Esophagus squamous epithelium (tissue), 5 donors: Measurements from ENCODE around the gene TAOK3. TPM values are rescaled to one million over a fixed set of nuclear protein-coding genes. Genes with fewer than 3 reads are reported as not detected.

ENCODE experiments used
- DNase-seq: peaks from one replicate; lab custom pipeline; 2025; lab: John Stamatoyannopoulos, UW
- H3K27ac ChIP-seq, 4 donors: fragments of 200-600 bp; sonication (generic); one replicate each; pipeline ENCODE4 v1.5.1; 2016 to 2019; ENCODE audit warnings: mild to moderate bottlenecking in 1 of 4
- H3K27me3 ChIP-seq, 4 donors: fragments of 200-600 bp; sonication (generic); 1 replicate in 3 of 4; 2 replicates in 1 of 4; pipeline versions ENCODE4 v1.5.1 to v1.6.0; 2017 to 2021; ENCODE audit warnings: antibody characterized with exemption in 1 of 4
- H3K36me3 ChIP-seq, 3 donors: fragments of 200-600 bp; sonication (generic); one replicate each; pipeline ENCODE4 v1.5.1; 2016 to 2019
- H3K4me1 ChIP-seq, 3 donors: fragments of 200-600 bp; sonication (generic); one replicate each; pipeline ENCODE4 v1.5.1; 2017 to 2019
- H3K4me3 ChIP-seq, 4 donors: fragments of 200-600 bp; sonication (generic); 1 replicate in 3 of 4; 2 replicates in 1 of 4; pipeline ENCODE4 v1.5.1; 2016 to 2019; ENCODE audit warnings: mild to moderate bottlenecking in 2 of 4, moderate library complexity in 1 of 4
- H3K9me3 ChIP-seq, 3 donors: fragments of 200-600 bp; sonication (generic); one replicate each; pipeline ENCODE4 v1.5.1; 2016 to 2019
- POLR2A ChIP-seq, 4 donors: fragments of 450-650 bp; IDR thresholded peaks; one replicate each; pipeline ENCODE4 v1.6.1; 2017; ENCODE audit warnings: antibody characterized with exemption in 4 of 4, mild to moderate bottlenecking in 4 of 4, moderate library complexity in 3 of 4
- WGBS, 2 donors: methylation state at CpG; one replicate each; pipeline ENCODE4 v1.1.5; 2018; 5-methylcytosine and 5-hydroxymethylcytosine counted together
- intact Hi-C: fragments of 100-400 bp; cut with DNase I; formaldehyde crosslinking; loops from one replicate; pipeline ENCODE4 v1.15.0; 2022
- total RNA-seq, 4 donors: library from RNA; depleted of rRNA; stranded (reverse); fragments of >200 nt; gene quantifications; one replicate each; pipeline ENCODE4 v1.1.0, GENCODE V29; 2016
- TF ChIP-seq, protein P1 (sequence below), 6 experiments: fragments of 450-650 bp in 4 of 6; fragments of 200-600 bp in 2 of 6; sonication (generic) in 2 of 6; IDR thresholded peaks; one replicate each; pipeline ENCODE4 v1.5.1; 2016 to 2019; ENCODE audit warnings: antibody characterized with exemption in 6 of 6, mild to moderate bottlenecking in 4 of 6, moderate library complexity in 4 of 6
- donor health status: DM: yes; HTN: yes; CAD: no.

Gene TAOK3
- total RNA-seq, 4 donors from 2014 or later, result 13.7 to 27.7 (median 21.1) TPM

DNA sequence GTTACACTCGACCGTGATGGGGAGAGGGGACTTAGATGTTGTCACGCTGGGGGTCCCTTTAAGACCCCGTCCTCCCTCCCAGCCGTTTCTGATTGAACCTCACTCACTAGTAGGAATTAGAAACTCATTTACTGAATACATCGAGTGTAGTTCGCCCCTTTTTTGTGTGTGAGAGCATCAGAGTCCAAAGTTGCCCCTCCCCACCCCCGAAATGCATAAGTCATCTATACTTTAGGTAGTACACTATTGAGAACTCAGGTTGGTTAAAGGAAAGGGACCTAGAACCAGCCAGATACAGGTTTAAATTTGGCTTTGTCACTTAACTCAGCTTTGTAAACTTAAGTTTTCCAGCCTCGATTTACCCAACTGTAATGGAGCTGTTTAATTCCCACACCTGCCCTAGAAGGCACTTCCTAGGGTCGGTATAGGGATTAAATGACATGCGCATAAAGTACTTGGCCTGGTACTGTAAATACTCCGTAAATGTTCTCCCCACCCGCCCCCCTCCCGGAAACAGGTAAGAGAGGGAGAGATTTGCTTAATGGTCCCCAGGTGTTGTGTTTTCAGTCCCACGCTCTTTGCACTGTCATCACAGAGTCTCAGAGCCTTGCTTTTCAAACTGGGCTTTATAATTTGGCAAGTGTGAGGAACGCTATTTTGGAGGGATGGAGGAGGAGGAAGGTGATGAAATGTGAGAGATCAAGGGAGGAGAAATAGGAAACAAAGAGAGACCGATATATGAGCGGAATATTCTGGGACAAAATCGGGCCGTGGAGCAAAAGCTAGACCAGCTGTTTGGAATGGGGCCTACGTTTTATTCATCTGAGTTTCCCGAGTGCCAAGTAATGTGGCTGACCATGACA lies 4.5 kb upstream of the TAOK3 start:
- WGBS, 2 donors, result 0 to 2% methylated on average over 21 to 22 of the region's 22 CpGs
- TF ChIP-seq, protein P1, sequence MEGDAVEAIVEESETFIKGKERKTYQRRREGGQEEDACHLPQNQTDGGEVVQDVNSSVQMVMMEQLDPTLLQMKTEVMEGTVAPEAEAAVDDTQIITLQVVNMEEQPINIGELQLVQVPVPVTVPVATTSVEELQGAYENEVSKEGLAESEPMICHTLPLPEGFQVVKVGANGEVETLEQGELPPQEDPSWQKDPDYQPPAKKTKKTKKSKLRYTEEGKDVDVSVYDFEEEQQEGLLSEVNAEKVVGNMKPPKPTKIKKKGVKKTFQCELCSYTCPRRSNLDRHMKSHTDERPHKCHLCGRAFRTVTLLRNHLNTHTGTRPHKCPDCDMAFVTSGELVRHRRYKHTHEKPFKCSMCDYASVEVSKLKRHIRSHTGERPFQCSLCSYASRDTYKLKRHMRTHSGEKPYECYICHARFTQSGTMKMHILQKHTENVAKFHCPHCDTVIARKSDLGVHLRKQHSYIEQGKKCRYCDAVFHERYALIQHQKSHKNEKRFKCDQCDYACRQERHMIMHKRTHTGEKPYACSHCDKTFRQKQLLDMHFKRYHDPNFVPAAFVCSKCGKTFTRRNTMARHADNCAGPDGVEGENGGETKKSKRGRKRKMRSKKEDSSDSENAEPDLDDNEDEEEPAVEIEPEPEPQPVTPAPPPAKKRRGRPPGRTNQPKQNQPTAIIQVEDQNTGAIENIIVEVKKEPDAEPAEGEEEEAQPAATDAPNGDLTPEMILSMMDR (IDR thresholded peaks at IDR 0.05), result no peak
- TF ChIP-seq POLR2A (IDR thresholded peaks at IDR 0.05), result no peak

DNA sequence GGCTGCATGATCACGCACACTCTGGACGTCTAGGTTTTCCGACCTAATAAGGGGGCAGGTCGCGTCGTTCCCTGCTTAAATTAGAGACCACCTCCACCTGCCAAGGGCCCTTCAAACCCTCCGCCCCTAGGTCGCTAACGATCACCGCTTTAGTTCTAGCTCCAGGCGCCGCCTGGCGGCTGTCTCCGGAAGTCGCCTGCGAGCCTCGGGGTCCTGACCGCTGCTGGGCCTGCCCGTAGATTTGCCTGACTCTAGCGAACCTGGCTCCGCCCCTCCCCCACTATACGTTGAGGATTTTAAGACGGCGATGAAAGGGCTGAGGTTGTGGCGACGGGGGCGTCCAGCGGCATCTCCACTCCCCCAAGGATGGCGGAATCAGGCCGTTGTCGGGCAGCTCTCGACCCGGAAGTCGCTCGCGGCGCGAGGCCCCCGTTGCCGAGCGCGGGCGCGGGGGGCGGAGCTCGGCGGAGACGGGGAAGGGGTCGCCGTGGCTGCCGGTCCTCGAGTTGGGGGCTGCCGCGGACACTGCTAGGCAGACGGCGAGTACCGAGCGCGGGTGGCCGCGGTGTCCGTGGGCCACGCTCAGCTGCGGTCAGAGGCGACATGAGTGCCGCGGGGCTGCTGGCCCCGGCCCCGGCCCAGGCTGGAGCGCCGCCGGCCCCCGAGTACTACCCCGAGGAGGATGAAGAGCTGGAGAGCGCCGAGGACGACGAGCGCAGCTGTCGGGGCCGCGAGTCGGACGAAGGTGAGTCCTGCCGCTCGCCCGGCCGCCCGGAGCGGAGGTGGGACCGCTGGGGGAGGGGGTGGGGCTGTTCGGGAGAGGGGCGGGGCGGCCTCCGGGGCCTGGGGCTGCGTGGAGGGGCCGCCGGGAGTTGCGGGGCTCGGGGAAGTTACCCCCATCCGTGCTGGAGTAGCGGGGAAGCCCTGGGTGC lies 3.6 kb upstream of the TAOK3 start, which contains the start of gene SUDS3:
SUDS3 (plus strand) TSS at position 467 of the 932 bp plus-strand sequence; CDS start at position 604, 137 bp downstream.
- peak within 1 kb of the TSS; percentile 92 to 97 (median 95) for H3K27ac ChIP-seq
- DNase-seq, result peak; percentile 59
- WGBS, 2 donors, result 0 to 1% methylated on average over 15 to 33 of the region's 102 CpGs
- peaks cover 9 to 55% (median 27%) of the 10 kb centered on the region in 3 donors for H3K4me1 ChIP-seq
- H3K36me3 ChIP-seq, result peaks cover 0 to 29% (median 10%) of the 10 kb centered on the region in 3 donors
- TF ChIP-seq, protein P1 (IDR thresholded peaks at IDR 0.05), result peak; percentile 93 to 99 (median 99)
- peak in 2 of 4 donors; percentile 38 to 43 for TF ChIP-seq POLR2A (IDR thresholded peaks at IDR 0.05)
- intact Hi-C loops, result loop anchor here (5.0 kb wide), 2 partner anchors 194 to 254 kb away; no protein-coding TSS in a partner anchor
- no peaks in the 10 kb centered on the region for H3K27me3 ChIP-seq
- peak within 1 kb of the TSS; percentile 74 to 91 (median 87) for H3K4me3 ChIP-seq
- no peaks in the 10 kb centered on the region for H3K9me3 ChIP-seq

More for the DNA sequence above, 4.5 kb upstream of the TAOK3 start:
- Histone ChIP-seq H3K27me3 (no peaks in the 10 kb centered on the region), H3K27ac (peak overlapping the region; percentile 92 to 97 (median 95)), H3K36me3 (peaks cover 0 to 37% (median 14%) of the 10 kb centered on the region in 3 donors), H3K4me1 (peaks cover 9 to 49% (median 27%) of the 10 kb centered on the region in 3 donors), H3K4me3 (peak overlapping the region; percentile 74 to 91 (median 87)), H3K9me3 (no peaks in the 10 kb centered on the region)
- no peak for DNase-seq
- intact Hi-C loops, result loop anchor here (5.0 kb wide), 2 partner anchors 195 to 255 kb away; no protein-coding TSS in a partner anchor

DNA sequence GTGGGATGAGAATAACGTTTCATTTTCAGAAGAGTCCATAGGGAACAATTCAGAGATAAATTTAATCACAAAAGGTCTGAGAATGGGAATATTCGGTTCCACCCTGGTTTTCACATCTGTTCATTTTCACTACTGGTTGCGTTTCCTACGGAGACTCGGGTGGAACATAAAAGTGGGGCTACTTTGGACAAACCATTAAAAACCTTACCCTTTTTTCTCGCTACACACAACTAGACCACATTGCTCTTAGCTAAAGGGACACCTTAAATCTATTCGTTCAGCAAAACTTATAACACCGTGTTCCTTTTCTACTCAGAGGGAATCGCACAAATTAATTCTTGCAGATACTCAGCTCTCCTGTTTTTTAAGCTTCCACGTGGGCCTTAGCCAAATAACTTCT lies 2.6 kb upstream of the TAOK3 start:
- DNase-seq, result no peak
- intact Hi-C loops, result loop anchor here (5.0 kb wide), 2 partner anchors 193 to 253 kb away; no protein-coding TSS in a partner anchor
- Histone ChIP-seq H3K4me3 (peak overlapping the region in 2 of 4 donors; percentile 74 to 89), H3K4me1 (peaks cover 14 to 65% (median 27%) of the 10 kb centered on the region in 3 donors), H3K27ac (peak overlapping the region in 3 of 4 donors; percentile 92 to 97 (median 94)), H3K36me3 (peaks cover 0 to 18% (median 8%) of the 10 kb centered on the region in 3 donors), H3K9me3 (no peaks in the 10 kb centered on the region), H3K27me3 (no peaks in the 10 kb centered on the region)
- TF ChIP-seq, protein P1 (IDR thresholded peaks at IDR 0.05), result no peak
- no peak for TF ChIP-seq POLR2A (IDR thresholded peaks at IDR 0.05)
- 69% methylated on average over 10 of the region's 10 CpGs for WGBS, 2 donors

DNA sequence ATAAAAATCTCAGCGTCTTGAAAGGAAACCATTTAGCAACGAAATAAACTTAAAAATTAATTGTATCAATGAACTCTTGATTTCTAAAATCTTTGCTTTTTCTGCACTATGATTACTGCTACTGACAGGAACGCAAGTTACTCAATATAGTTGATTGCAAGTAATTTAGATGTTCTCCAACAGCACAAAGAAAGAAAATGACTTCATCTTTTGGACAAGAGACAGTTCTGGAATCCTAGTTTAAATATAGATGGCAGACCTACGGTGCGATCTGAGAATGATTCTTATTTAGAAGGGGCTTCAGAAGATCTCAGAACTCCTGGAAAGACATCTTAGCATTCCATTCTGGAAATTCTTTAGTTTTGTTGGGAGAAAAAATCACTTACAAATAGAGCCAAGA lies 2.2 kb upstream of the TAOK3 start:
- Histone ChIP-seq H3K4me1 (peaks cover 14 to 69% (median 27%) of the 10 kb centered on the region in 3 donors), H3K27ac (peak overlapping the region in 3 of 4 donors; percentile 92 to 97 (median 94)), H3K36me3 (peaks cover 0 to 14% (median 8%) of the 10 kb centered on the region in 3 donors), H3K9me3 (no peaks in the 10 kb centered on the region), H3K4me3 (no peak overlapping the region), H3K27me3 (no peaks in the 10 kb centered on the region)
- DNase-seq, result no peak
- intact Hi-C loops, result loop anchor here (5.0 kb wide), 2 partner anchors 193 to 253 kb away; no protein-coding TSS in a partner anchor
- TF ChIP-seq, protein P1 (IDR thresholded peaks at IDR 0.05), result no peak
- no peak for TF ChIP-seq POLR2A (IDR thresholded peaks at IDR 0.05)
- 61 to 70% methylated on average over 5 of the region's 5 CpGs for WGBS, 2 donors
